GM12801 (cell line): ENCODE data around the gene CARMIL1.

ENCODE experiments used
- TF ChIP-seq, protein P1 (sequence below): IDR thresholded peaks from one replicate; pipeline ENCODE4 v1.5.1; 2011; ENCODE audit warnings: control low read depth; ENCODE audit not compliant: insufficient read length; ENCODE audit errors: extremely low read depth

Gene CARMIL1

DNA sequence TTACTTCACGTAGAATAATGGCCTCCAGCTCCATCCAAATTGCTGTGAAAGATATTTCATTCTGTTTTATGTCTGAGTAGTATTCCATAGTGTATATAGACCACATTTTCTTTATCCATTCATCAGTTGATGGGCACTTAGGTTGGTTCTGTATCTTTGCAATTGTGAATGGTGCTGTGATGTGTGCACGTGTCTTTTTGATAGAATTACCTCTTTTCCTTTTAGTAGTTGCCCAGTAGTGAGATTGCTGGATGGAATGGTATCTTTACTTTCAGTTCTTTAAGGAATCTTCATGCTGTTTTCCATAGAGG is 91.8 kb downstream of the CARMIL1 start:
- TF ChIP-seq, protein P1, sequence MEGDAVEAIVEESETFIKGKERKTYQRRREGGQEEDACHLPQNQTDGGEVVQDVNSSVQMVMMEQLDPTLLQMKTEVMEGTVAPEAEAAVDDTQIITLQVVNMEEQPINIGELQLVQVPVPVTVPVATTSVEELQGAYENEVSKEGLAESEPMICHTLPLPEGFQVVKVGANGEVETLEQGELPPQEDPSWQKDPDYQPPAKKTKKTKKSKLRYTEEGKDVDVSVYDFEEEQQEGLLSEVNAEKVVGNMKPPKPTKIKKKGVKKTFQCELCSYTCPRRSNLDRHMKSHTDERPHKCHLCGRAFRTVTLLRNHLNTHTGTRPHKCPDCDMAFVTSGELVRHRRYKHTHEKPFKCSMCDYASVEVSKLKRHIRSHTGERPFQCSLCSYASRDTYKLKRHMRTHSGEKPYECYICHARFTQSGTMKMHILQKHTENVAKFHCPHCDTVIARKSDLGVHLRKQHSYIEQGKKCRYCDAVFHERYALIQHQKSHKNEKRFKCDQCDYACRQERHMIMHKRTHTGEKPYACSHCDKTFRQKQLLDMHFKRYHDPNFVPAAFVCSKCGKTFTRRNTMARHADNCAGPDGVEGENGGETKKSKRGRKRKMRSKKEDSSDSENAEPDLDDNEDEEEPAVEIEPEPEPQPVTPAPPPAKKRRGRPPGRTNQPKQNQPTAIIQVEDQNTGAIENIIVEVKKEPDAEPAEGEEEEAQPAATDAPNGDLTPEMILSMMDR = no peak

DNA sequence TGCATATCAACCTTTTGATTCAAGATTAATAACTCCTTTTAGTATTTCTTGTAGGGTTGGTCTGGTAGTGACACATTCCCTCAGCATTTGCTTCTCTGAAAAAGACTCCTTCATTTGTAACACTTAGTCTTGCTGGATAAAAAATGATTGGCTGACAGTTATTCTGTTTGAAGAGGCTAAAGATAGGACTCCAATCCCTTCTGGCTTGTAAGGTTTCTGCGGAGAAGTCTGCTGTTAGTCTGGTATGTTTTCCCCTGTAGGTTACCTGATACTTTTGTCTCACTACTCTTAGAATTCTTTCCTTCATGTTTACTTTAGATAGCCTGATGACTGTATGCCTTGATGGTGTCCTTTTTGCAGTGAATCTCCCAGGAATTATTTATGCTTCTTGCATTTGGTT is 96.0 kb downstream of the CARMIL1 start:
- TF ChIP-seq, protein P1 = no peak

DNA sequence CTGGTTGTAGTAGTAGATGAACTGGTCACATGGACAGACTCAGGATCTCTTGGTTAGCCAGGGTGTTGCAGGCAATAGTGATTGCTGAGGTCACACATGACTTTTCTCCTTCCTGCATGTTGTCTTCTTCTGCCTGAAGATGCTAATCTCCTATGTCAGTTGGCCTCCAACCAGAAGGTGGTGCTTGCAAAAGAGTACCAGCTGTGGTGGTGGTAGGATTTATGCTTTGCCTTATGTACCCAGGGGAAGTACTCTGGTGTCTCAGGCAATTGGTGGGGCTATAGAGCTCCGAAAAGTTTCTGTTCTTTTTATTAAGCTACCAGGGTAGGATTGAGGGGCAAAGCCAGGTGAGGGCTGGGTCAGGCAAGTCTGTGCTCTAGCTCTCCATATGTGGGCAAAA is 98.5 kb downstream of the CARMIL1 start:
- TF ChIP-seq, protein P1 = no peak

DNA sequence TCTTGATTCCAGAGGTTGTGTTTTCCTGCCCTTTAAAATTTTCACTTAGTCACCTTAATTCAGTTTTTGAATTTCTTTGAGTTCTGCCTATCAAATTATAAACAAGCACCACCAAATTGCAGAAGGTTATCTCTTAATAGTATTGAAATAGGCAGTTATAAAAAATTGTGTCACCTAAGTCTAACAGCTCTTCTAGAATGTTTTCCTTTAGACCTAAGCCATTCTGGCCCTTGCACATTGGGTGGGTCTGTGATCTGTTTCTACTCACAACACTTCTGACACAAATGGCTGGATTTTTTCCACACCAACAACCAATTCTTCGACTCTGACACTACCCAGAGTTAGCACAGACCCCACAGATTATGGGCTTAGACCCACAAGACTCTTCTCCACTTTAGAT is 101.9 kb downstream of the CARMIL1 start:
- TF ChIP-seq, protein P1 = no peak

DNA sequence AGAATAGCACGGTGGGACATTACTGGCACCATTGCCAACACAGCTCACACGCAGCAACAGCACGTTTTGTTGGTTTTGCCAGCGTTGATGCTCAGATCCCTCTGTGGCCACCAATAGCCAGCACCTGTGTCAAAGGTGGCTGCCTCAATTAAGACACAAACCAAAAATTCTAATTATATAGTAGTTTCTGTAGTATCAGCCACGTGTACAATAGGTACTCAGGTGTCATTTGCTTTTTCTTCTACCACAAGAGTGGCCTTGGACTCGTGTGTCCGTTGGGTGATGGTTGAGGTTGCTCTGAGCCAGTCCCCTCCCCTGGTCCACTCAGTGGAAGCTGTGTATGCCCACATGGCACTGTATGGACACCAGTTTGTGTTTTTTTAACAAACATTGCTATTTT is 105.1 kb downstream of the CARMIL1 start:
- TF ChIP-seq, protein P1 = no peak

DNA sequence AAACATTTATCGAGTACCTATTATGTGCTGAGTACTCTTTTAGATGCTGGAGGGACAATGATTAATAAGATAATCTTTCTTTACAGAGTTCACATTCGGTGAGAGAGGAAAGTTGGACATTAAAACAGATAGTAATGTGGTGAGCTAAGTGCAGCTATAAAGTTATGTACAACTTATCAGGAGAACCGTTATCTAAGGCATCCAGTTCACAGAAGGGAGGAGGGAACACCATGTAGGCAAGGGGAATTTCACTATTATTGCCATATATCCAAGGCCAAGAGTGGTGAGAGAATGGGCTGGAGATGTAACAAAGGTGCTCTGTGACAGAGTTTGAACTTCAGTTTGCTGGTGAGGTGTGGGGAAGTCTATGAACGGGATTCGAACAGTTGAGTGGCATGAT is 105.8 kb downstream of the CARMIL1 start:
- TF ChIP-seq, protein P1 = no peak

DNA sequence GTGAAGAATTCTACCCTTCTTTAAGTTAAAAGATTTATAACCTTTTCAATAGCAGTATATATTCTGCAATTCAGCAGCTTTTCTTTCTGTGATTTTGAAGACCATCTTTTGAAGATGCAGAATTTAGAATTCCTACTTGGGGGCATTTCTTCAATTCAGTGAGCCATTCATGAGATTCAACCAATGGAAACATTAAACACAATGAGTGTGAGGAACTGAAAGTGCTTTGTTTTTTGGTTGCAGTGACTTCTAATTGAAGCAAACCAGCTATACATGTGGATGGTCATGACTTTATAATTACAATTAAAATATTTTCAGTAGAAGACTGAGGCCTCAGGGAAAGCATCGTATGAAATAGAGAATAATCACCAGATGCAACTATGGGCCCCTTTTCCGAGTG is 108.3 kb downstream of the CARMIL1 start:
- TF ChIP-seq, protein P1 = no peak

DNA sequence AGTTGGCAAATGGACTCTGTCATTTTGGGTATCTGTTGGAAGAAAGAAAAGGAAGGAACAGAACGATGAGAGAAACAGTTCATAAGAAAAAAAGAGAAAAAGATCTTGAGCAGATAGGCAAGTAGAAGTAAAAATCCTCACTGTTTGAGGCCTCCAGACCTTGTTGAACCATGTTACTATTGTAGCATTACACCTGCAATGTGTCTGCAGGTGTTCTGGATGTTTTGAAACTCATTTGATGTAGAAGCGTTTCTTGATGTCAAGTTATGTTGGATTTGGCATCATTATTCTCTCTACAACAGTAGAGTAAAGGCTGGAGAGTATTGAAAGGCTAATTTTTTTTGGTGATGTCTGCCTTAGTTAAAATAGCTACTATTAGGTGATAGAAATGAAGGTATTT is 108.7 kb downstream of the CARMIL1 start:
- TF ChIP-seq, protein P1 = no peak
